ENCODE results near the gene ARHGDIA.

GRCh38 chr17:81817758-81818147, 53.4 kb downstream of the ARHGDIA start:
- TF ChIP-seq, protein P1, sequence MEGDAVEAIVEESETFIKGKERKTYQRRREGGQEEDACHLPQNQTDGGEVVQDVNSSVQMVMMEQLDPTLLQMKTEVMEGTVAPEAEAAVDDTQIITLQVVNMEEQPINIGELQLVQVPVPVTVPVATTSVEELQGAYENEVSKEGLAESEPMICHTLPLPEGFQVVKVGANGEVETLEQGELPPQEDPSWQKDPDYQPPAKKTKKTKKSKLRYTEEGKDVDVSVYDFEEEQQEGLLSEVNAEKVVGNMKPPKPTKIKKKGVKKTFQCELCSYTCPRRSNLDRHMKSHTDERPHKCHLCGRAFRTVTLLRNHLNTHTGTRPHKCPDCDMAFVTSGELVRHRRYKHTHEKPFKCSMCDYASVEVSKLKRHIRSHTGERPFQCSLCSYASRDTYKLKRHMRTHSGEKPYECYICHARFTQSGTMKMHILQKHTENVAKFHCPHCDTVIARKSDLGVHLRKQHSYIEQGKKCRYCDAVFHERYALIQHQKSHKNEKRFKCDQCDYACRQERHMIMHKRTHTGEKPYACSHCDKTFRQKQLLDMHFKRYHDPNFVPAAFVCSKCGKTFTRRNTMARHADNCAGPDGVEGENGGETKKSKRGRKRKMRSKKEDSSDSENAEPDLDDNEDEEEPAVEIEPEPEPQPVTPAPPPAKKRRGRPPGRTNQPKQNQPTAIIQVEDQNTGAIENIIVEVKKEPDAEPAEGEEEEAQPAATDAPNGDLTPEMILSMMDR (IDR thresholded peaks at IDR 0.05) = no peak
- no peak for TF ChIP-seq POLR2A (IDR thresholded peaks at IDR 0.05)

All from Peyer's patch (tissue), 4 donors.